GM18520 (cell line): ENCODE results near the gene OR10T2.
"Not testable (repeated sequence)": the region's sequence is repeated elsewhere in the genome, so short reads cannot be mapped to it uniquely, and the experiment has no call there.

Experiments
- ATAC-seq: cut with Tn5 transposase; IDR thresholded peaks from one replicate; pipeline ENCODE4 v1.9.1; 2021; ENCODE audit not compliant: unreplicated experiment

OR10T2 gene, protein sequence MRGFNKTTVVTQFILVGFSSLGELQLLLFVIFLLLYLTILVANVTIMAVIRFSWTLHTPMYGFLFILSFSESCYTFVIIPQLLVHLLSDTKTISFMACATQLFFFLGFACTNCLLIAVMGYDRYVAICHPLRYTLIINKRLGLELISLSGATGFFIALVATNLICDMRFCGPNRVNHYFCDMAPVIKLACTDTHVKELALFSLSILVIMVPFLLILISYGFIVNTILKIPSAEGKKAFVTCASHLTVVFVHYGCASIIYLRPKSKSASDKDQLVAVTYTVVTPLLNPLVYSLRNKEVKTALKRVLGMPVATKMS

DNA sequence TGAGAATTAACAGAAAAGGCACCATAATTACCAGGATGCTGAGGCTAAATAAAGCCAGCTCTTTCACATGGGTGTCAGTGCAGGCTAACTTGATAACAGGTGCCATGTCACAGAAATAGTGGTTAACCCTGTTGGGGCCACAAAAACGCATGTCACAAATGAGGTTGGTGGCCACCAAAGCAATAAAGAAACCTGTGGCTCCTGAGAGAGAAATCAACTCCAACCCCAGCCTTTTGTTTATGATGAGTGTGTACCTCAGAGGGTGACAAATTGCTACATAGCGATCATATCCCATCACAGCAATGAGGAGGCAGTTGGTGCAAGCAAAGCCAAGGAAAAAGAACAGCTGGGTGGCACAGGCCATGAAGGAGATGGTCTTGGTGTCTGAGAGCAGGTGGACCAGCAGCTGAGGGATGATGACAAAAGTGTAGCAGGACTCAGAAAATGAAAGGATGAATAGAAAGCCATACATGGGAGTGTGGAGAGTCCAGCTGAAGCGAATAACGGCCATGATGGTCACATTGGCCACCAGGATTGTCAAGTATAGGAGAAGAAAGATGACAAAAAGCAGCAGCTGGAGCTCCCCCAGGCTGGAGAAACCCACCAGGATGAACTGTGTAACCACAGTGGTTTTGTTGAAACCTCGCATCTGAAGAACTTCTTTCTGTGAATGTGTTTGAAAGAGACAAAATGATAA is at the start of gene OR10T2:
TSS of gene OR10T2 (minus strand) at position 649 of the 697 bp plus-strand sequence. CDS start at position 649, 0 bp downstream.
- ATAC-seq, result no peak

DNA sequence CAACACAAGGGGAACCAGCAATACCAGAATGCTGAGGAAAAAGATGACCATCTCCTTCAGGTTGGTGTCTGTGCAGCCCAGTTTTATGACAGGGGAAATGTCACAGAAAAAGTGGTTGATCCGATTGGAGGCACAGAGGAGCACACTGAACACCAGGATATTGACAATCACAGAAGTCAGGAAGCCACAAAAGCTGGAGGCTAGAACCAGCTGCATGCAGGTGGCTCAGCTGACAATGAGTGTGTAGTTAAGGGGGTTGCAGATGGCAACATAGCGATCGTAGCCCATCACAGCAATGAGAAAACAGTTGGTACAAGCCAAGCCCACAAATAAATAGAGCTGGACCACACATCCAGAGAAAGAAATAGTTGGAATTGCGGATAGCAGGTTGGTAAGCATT is 46.1 kb upstream of the OR10T2 start:
- ATAC-seq, result no peak

DNA sequence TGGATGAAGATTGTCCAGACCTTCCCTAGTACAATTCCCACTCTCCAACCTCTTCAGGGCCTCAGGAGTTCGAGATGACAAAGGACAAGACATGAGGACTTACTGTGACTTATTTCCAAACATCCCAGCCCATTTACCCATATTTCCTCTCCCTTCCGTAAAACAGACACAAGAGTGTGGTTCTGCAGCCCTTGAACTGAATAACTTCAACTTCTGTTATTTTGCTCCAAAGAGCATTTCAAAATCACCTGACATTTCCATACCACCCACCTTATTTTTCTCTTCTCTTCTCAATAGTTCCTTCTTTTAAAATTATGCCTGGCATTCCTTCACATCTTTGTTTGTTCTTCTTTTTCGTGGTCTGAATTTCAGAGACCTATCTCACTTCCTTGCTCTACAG is 35.5 kb upstream of the OR10T2 start:
- no peak for ATAC-seq

DNA sequence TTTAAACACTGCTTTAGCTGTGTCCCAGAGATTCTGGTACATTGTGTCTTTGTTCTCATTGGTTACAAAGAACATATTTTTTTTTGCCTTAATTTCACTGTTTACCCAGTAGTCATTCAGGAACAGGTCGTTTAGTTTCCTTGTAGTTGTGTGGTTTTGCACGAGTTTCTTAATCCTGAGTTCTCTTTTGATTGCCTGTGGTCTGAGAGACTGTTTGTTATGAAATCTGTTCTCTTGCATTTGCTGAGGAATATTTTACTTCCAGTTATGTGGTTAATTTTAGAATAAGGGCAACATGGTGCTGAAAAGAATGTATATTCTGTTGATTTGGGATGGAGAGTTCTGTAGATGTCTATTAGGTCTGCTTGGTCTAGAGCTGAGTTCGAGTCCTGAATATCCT is 30.9 kb upstream of the OR10T2 start:
- not testable (repeated sequence) for ATAC-seq

DNA sequence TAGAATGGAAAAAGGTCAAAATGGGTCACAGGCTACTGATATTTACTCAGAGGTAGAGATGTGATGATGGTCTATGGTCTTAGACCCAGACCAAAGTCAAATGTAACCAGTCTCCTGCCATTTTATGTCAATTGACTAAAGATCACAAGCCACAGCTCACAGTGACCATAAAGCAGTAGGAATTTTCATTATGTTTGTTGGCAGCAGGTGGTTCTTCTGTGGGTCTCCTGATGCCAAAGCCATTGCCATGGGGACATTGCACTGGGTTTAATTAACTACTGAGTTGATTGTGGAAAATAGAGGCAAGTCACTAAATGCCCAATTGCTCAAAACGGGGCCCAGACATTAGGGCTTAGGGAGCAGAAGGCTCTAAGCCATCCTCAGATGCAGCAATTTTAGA is 26.9 kb upstream of the OR10T2 start, which contains the start of gene OR10K2:
TSS of gene OR10K2 (minus strand) at position 101 of the 400 bp plus-strand sequence. CDS start 5,371 bp downstream, outside the sequence.
- ATAC-seq, result no peak

DNA sequence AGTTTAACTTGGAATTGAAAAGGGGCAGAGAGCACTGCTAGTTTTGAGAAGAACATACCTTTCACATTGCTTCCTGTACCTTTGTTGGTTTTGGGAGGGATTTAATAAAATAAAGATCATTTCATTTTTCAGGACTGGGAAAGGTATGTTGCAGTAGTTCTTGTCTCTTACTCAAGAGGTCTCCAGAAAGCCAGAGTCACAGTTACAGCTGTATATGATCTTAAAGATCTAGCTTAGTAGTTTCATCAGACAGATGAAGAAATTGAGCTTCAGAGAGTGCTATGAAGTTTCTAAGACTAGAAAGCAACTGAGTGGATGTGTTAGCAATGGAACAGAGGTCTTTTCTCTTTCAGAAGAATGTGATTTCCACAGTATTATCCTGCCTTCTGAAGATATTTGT is 25.8 kb upstream of the OR10T2 start:
- no peak for ATAC-seq

DNA sequence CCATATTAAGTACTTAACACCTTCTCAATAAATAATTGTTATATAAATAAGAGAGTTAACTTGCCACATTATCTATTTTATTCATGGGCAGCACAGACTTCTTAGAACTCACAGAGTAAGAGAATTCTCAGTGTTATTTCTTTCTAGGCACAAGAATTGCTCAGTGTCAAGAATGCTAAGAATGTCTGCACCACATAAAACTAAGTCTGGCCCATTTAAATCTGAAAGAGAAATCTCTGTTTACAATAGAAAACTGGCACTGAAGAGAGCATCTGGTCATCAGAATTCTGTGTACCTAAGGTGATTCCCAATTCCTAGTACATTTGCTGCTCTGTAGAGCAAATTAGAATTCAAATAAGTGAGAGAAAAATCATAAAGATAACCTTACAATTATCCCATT is 22.9 kb upstream of the OR10T2 start:
- ATAC-seq, result no peak

DNA sequence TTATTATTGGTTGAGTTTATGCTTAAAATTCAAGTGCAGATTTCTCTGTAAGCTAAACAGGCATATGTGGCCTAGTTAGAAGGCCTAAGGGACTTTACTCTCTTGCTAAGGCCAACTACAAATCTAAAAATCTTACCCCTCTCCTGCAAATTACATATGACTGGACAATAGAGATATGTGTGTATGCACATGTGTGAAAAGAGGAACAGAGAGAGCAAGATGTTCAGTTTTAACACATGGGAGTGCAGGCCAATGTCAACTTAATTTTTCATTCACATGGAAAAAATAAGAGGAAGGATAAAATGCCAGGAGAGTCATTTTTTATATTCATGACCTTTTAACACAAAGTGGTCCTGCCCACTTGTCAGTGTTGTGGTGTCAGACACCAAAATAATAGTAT is 18.3 kb upstream of the OR10T2 start:
- ATAC-seq, result no peak

DNA sequence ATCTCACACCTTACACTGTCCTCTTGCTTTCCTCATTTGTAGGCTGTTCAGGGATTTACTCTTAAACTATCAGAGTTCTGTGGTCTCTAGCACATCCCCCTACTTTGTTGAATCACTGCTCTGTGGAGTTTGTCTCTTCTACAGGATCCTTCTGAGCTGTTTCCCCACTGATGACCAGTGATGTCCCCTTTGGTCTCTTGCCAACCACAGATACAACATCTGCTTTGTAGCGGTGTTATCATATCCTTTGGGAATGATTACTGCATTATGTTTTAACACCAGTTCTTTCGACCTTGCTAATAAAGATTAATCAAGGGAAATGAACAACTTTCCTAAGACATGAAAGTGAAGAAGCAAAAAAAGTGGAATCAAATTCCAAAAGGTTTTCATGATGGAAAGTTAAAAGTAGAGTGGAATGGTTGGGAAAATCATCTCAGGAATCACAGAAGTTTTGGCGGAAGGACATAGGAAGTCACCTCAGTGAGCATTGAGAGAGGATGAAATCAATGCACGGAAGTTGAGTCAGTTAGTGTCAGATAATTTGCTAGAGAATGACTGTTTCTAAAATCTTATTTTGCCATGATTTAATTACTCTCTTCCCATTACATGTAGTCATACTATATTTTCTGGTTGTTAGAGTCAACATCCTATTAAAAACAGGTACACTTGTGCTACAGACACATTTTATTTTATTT is 15.5 kb upstream of the OR10T2 start:
- ATAC-seq, result no peak

DNA sequence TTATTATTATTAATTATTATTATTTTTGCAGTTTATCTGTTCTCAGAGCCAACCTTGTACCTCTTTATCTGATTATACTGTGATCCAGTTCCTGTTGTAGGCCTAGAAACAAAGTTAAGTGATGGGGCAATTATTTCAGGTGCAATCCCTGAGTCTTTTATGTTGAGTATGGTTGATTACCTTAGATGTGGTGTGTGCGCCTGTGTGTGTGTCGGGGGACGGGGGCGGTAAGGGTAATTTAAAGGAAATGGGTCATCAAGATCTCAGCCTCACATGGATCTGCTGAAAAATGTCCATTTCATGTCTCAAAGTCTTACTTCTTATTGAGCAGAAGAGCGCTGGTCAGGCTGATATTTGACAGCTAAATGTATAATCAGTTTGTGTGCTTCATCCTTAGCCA is 7.8 kb upstream of the OR10T2 start:
- no peak for ATAC-seq

DNA sequence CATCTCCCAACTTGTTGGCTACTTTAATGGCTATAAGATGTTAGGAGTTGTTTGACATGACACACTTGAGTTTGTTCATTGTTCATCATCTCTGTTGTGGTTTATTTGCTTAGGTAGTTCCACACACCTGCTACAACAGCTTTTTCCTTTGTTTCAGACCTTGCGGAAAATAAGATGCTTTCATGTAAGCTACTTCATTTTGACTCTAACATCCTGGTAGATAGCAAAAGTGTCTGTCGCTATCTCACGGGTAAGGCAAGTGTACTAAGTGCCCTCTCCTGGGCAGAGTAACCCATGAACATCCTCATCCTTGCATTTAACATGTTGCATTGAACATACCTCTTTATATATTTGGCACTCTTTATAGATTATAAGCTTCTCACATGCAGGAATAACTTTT is 1.6 kb upstream of the OR10T2 start:
- ATAC-seq, result no peak

DNA sequence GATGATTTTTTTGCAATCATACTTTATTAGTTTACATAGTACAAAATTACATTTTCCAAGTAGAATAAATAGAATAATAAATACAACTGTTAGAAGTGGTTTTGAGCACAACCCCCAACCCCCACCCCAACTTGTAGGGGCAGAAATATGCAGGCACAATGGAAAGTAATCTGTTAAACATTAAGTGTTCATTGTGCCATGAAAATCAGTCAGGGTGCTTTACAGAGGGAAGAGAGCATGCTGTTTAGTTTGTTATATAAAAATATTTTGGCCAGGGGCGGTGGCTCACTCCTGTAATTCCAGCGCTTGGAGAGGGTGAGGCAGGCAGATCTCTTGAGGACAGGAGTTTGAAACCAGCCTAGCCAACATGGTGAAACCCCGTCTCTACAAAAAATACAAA is 2.6 kb downstream of the OR10T2 start:
- no peak for ATAC-seq

DNA sequence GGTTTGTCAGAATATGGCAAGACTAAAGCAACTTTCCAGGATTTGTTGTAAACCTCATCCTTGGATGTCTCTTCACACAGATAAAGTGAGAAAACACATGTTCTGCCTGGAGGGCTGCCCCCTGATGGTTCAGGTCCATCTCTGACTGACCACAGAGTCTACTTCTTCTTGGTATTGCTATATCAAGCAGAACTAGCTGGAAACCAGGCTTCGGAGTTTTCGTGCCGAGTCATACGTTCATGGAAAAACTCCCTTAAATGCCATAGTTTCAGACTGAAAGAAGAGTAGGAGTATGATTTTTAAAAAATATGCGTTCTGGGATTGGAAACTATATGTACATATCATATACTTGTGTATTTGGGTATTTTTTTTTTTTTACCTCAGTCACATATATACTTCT is 5.8 kb downstream of the OR10T2 start:
- no peak for ATAC-seq

DNA sequence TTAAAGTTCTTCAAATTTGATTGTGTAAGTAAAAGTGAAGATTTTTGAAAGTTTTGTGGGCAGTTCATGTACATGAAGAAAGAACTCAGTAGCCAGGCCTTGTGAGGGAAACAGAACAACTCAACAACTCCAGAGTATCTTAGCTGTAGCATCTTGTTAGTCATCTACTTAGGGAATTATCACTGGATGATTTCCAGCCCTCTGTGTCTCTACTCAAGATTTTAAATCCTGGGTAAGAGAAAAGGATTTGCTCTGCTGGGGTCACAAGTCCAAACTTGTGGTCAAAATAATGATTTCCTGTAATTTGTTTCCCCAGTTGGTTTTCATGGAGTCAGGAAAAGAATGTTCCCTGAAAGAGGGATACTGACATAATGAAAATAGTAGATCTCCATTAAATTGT is 8.2 kb downstream of the OR10T2 start:
- no peak for ATAC-seq

DNA sequence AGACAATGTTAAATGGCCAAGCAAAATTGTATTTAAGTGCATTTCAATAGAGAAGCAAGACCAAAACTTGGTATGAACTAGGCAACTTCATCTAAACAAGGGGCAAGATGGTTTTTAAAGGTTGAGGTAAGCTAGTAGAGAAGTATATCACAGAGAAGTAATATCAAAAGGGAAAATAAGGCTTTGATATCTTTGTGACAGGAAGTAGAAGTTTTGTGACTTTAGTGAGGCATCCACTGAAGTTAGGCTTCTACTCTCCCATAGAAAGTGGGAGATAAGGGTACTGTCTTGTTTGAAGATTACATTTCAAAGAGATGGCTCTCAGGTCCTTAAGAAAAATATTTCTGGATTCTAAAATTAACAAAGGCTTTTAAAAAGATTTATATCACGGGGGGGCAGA is 8.9 kb downstream of the OR10T2 start:
- ATAC-seq, result no peak

DNA sequence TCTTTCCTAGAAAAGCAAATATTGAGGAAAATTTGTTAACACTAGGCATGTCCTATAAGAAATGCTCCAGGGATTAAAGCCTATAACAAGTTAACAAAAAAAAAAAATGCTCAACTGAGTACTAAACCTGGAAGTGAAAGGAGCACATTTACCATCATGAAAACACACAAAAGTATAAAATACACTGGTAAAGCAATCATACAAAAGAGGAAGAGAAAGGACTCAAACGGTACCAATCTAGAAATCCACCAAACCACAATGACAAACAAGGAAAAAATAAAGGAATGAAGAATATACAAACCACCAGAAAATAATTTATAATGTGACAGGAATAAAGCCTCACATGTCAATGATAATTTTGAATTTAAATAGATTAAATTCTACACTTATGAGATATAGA is 24.4 kb downstream of the OR10T2 start:
- no peak for ATAC-seq

DNA sequence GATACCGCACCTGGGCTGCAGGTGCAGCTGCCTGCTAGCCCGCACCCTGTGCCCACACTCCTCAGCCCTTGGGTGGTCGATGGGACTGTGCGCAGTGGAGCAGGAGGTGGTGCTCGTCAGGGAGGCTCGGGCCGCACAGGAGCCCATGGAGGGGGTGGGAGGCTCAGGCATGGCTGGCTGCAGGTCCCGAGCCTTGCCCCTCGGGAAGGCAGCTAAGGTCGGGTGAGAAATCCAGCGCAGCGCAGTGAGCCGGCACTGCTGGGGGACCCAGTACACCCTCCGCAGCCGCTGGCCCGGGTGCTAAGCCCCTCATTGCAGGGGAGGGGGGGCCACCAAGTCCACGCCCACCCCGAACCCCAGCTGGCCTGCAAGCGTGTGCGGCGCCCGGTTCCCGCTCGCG is 25.2 kb downstream of the OR10T2 start:
- ATAC-seq, result not testable (repeated sequence)

DNA sequence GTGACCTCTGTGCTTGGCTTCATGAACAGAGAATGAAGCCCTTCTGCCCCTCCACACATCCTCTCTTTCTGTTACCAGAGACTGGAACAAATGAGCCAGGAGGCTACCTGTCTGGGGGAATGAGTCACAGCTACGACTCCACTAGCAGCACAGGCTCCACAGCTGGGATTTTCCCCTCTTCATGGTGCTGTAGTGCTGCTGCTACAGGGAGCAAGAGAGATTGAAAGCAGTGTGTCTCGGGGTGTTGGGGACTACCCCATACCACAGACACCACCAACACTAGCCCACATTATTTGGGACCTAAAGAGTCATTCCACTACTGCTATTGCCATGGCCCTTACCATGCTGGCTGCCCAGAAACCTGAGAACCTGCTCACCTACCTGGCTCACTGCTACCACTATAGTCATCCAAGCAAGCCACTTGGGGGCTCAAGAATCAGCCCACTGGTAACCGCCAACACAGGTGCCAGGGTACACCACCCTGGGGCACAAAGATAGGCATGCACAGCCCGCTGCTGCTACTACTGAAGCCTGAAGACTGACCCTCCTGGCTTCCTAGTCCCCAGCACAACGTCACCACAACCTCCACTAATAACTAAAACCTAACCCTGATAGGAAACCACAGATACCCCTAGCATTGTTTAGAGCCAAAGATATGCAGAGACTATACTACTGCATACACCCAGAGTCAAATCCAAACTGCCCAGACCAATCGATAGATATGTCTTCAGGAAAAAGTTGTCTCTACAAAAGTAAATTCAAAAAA is 27.9 kb downstream of the OR10T2 start:
- peak; percentile 99 for ATAC-seq

DNA sequence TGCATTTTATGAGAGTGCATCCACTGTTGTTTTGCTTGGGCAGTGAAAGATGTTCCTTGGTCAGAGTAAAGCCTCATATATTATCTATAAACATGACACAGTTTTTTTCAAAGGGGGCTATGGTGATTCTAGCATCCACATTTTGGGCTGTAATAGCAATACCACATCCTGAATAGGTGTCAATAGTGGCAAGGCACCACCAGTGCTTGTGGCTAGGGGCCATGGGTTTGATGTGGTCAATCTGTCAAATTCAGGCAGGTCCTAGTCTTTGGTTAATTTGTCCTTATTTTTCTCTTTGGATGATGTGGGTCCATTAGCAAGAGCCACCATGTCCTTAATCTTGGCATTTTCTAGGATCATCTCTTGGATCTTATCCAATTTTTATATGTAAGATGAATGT is 32.5 kb downstream of the OR10T2 start:
- ATAC-seq, result no peak

DNA sequence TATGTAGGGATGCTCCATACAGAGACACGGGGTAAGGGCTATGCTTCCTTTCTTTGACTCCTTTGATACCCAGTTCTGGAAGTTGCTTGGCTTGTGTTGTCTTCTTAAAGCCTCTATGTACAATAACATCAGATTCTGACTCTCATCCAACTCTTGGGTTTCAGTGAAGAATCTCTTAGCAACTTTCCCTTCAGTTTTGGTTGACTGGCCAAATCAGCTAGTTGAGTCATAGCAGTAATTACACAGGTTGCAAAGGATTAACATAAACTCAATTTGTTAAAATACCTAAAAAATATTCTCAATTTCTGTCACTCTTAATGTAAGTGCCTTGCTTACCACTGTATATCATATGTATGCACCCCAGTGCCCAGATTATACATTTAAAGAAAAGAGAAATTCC is 36.3 kb downstream of the OR10T2 start:
- ATAC-seq, result no peak

DNA sequence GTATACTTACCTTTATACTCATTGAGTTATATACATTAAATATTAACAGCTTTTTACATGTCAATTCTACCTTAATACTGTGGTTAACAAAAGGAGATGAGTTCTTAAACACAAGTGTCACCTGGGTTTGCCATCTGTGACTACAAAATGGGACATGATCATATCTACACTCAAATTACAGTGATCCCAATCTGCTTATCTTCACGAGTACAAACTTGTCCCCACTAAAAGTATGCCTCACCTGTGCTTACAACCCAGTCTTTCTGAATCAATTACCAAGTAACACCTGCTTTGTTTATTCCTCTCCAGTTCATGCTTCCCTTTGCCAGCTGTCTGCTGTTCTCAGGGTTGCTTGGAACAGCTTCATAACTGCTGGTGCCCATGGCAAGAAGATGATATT is 36.8 kb downstream of the OR10T2 start:
- no peak for ATAC-seq
